ENCODE data around the gene TACC2. TPM values are rescaled to one million over a fixed set of nuclear protein-coding genes. Genes with fewer than 3 reads are reported as not detected.

The TACC2 gene
- total RNA-seq, 4 donors from 2014 or later = 11.5 to 73.0 (median 14.5) TPM

GRCh38 chr10:122140941-122141623 lies 152.1 kb downstream of the TACC2 start:
- Histone ChIP-seq H3K4me1 (peaks cover 35 to 38% of the 10 kb centered on the region in 2 donors), H3K36me3 (no peaks in the 10 kb centered on the region), H3K4me3 (no peak overlapping the region), H3K9me3 (no peaks in the 10 kb centered on the region), H3K27ac (peak overlapping the region; percentile 88), H3K27me3 (no peaks in the 10 kb centered on the region)
- TF ChIP-seq POLR2A (IDR thresholded peaks at IDR 0.05) (no peak), CTCF (IDR thresholded peaks at IDR 0.05) (peak in 1 of 4 experiments; percentile 10)
- intact Hi-C loops (cut with DNase I; ENCODE audit: low total_unique reads) = no loop called here
- peak; percentile 94 to 96 for DNase-seq

GRCh38 chr10:122141821-122142640 lies 153.1 kb downstream of the TACC2 start:
- TF ChIP-seq CTCF (IDR thresholded peaks at IDR 0.05) = no peak
- TF ChIP-seq POLR2A (IDR thresholded peaks at IDR 0.05) = no peak
- no peaks in the 10 kb centered on the region for H3K27me3 ChIP-seq
- no peaks in the 10 kb centered on the region for H3K9me3 ChIP-seq
- intact Hi-C loops (cut with DNase I; ENCODE audit: low total_unique reads) = no loop called here
- DNase-seq = no peak
- H3K27ac ChIP-seq = peak overlapping the region; percentile 88
- no peaks in the 10 kb centered on the region for H3K36me3 ChIP-seq
- H3K4me3 ChIP-seq = no peak overlapping the region
- peaks cover 35 to 38% of the 10 kb centered on the region in 2 donors for H3K4me1 ChIP-seq

- DNase-seq = no peak
- Histone ChIP-seq H3K27me3 (no peaks in the 10 kb centered on the region), H3K4me3 (no peak overlapping the region), H3K9me3 (no peaks in the 10 kb centered on the region), H3K4me1 (peaks cover 35 to 38% of the 10 kb centered on the region in 2 donors), H3K27ac (peak overlapping the region in 1 of 2 donors; percentile 88), H3K36me3 (no peaks in the 10 kb centered on the region)
- TF ChIP-seq POLR2A (IDR thresholded peaks at IDR 0.05) (no peak), CTCF (IDR thresholded peaks at IDR 0.05) (peak; percentile 59 to 72 (median 70))
- intact Hi-C loops (cut with DNase I; ENCODE audit: low total_unique reads) = no loop called here
Observed at GRCh38 chr10:122142641-122143237, 153.8 kb downstream of the TACC2 start.

GRCh38 chr10:122143238-122143841 lies 154.4 kb downstream of the TACC2 start:
- DNase-seq = no peak
- Histone ChIP-seq H3K9me3 (no peaks in the 10 kb centered on the region), H3K27me3 (no peaks in the 10 kb centered on the region), H3K27ac (peak overlapping the region in 1 of 2 donors; percentile 88), H3K4me3 (no peak overlapping the region), H3K36me3 (no peaks in the 10 kb centered on the region), H3K4me1 (peaks cover 35 to 38% of the 10 kb centered on the region in 2 donors)
- no peak for TF ChIP-seq CTCF (IDR thresholded peaks at IDR 0.05)
- no peak for TF ChIP-seq POLR2A (IDR thresholded peaks at IDR 0.05)
- intact Hi-C loops (cut with DNase I; ENCODE audit: low total_unique reads) = no loop called here
